OCI-LY1 (cell line): ENCODE data around the gene SH3BP1.

ENCODE experiments used
- H2AFZ ChIP-seq: fragments of 200-600 bp; sonication (generic), shearing (Covaris generic); 2 replicates; pipeline ENCODE4 v1.6.0; 2014; ENCODE audit warnings: antibody characterized with exemption, mild to moderate bottlenecking, low read length
- H3F3A ChIP-seq: fragments of 200-600 bp; sonication (generic), shearing (Covaris generic); 2 replicates; pipeline ENCODE4 v1.6.0; 2014; ENCODE audit warnings: mild to moderate bottlenecking, antibody characterized with exemption, low read length, moderate library complexity; ENCODE audit not compliant: insufficient read depth
- H3K27ac ChIP-seq: fragments of 200-600 bp; sonication (generic); 2 replicates; pipeline ENCODE4 v1.5.1; 2014; ENCODE audit warnings: low read length, mixed run types, mild to moderate bottlenecking, low read depth; ENCODE audit not compliant: poor library complexity, severe bottlenecking
- H3K27me3 ChIP-seq: fragments of 200-600 bp; sonication (generic); 2 replicates; pipeline ENCODE4 v1.6.0; 2014; ENCODE audit warnings: antibody characterized with exemption, mild to moderate bottlenecking, low read length, moderate library complexity; ENCODE audit not compliant: insufficient read depth
- H3K36me3 ChIP-seq: fragments of 200-600 bp; sonication (generic); 2 replicates; pipeline ENCODE4 v1.6.1; 2014; ENCODE audit warnings: mild to moderate bottlenecking, antibody characterized with exemption, low read length, moderate library complexity, mixed read lengths; ENCODE audit not compliant: insufficient read depth
- H3K4me1 ChIP-seq: fragments of 200-600 bp; sonication (generic); 2 replicates; pipeline ENCODE4 v1.5.1; 2014; ENCODE audit warnings: mild to moderate bottlenecking, low read length, moderate library complexity; ENCODE audit not compliant: insufficient read depth, severe bottlenecking
- H3K4me2 ChIP-seq: fragments of 200-600 bp; sonication (generic), shearing (Covaris generic); 2 replicates; pipeline ENCODE4 v1.6.1; 2014; ENCODE audit warnings: low read length
- H3K4me3 ChIP-seq: fragments of 200-600 bp; sonication (generic); 2 replicates; pipeline ENCODE4 v1.5.1; 2014; ENCODE audit warnings: low read length, low read depth, mild to moderate bottlenecking, mixed read lengths; ENCODE audit not compliant: poor library complexity, severe bottlenecking
- H3K79me2 ChIP-seq: fragments of 200-600 bp; shearing (Covaris generic); 2 replicates; pipeline ENCODE4 v1.6.1; 2016; ENCODE audit warnings: mixed run types, low read length, mixed read lengths; ENCODE audit not compliant: insufficient read depth
- H3K9ac ChIP-seq: fragments of 200-600 bp; sonication (generic), shearing (Covaris generic); 2 replicates; pipeline ENCODE4 v1.6.1; 2014; ENCODE audit warnings: mild to moderate bottlenecking, low read length, mixed read lengths
- H3K9me2 ChIP-seq: fragments of 200-600 bp; sonication (generic), shearing (Covaris generic); 2 replicates; pipeline ENCODE4 v1.6.1; 2014; ENCODE audit warnings: low read depth, mild to moderate bottlenecking, low read length, mixed read lengths
- H3K9me3 ChIP-seq: fragments of 200-600 bp; shearing (Covaris generic); 2 replicates; pipeline ENCODE4 v1.6.1; 2014; ENCODE audit warnings: low read length, mixed read lengths
- H4K20me1 ChIP-seq: fragments of 200-600 bp; sonication (generic), shearing (Covaris generic); 2 replicates; pipeline ENCODE4 v1.6.0; 2016; ENCODE audit warnings: mild to moderate bottlenecking, low read length; ENCODE audit not compliant: insufficient read depth
- EZH2 ChIP-seq: fragments of 200-600 bp; sonication (generic), shearing (Covaris generic); IDR thresholded peaks from 2 replicates; pipeline ENCODE4 v1.8.0; 2017; ENCODE audit warnings: borderline replicate concordance, mixed run types, mild to moderate bottlenecking, antibody characterized with exemption, low read length, moderate library complexity, mixed read lengths
- TF ChIP-seq, protein P1 (sequence below): fragments of 200-600 bp; sonication (generic), shearing (Covaris generic); IDR thresholded peaks from 2 replicates; pipeline ENCODE4 v1.5.1; 2017; ENCODE audit warnings: mild to moderate bottlenecking, antibody characterized with exemption, low read length, moderate library complexity, mixed read lengths

Gene SH3BP1

DNA sequence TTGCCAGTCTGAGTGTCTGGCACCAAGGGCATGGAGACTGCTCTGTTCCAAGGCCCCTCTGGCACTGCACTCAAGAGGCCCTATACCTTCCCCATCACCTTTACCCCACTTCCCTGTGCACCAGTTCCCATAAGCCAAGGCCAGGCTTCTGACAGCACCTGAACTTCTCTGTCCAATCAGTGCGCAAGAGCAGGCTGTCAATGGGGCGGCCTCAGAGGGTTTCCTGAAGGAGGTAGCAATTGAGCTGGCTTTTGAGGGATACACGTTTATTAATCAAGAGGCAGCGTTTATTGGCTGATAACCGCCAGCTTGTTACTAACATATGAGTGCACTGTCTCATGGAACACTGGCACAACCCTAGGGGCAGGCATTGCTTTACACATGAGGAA, 2.1 kb downstream of the SH3BP1 start:
- Histone ChIP-seq H4K20me1 (no peaks in the 10 kb centered on the region), H3K27me3 (no peaks in the 10 kb centered on the region), H3K27ac (peak overlapping the region; percentile 66), H3K36me3 (peaks cover 34% of the 10 kb centered on the region; the same call in 1 of the 2 replicates), H3K4me2 (peak overlapping the region; percentile 87; the same call in 1 of the 2 replicates), H3F3A (peaks cover 3% of the 10 kb centered on the region; the same call in 1 of the 2 replicates), H3K4me1 (peaks cover 20% of the 10 kb centered on the region), H3K79me2 (no peaks in the 10 kb centered on the region), H3K9me3 (no peaks in the 10 kb centered on the region), H2AFZ (no peak overlapping the region), H3K9ac (no peak overlapping the region), H3K9me2 (no peaks in the 10 kb centered on the region), H3K4me3 (no peak overlapping the region)
- TF ChIP-seq, protein P1, sequence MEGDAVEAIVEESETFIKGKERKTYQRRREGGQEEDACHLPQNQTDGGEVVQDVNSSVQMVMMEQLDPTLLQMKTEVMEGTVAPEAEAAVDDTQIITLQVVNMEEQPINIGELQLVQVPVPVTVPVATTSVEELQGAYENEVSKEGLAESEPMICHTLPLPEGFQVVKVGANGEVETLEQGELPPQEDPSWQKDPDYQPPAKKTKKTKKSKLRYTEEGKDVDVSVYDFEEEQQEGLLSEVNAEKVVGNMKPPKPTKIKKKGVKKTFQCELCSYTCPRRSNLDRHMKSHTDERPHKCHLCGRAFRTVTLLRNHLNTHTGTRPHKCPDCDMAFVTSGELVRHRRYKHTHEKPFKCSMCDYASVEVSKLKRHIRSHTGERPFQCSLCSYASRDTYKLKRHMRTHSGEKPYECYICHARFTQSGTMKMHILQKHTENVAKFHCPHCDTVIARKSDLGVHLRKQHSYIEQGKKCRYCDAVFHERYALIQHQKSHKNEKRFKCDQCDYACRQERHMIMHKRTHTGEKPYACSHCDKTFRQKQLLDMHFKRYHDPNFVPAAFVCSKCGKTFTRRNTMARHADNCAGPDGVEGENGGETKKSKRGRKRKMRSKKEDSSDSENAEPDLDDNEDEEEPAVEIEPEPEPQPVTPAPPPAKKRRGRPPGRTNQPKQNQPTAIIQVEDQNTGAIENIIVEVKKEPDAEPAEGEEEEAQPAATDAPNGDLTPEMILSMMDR = no peak
- TF ChIP-seq EZH2 = no peak

DNA sequence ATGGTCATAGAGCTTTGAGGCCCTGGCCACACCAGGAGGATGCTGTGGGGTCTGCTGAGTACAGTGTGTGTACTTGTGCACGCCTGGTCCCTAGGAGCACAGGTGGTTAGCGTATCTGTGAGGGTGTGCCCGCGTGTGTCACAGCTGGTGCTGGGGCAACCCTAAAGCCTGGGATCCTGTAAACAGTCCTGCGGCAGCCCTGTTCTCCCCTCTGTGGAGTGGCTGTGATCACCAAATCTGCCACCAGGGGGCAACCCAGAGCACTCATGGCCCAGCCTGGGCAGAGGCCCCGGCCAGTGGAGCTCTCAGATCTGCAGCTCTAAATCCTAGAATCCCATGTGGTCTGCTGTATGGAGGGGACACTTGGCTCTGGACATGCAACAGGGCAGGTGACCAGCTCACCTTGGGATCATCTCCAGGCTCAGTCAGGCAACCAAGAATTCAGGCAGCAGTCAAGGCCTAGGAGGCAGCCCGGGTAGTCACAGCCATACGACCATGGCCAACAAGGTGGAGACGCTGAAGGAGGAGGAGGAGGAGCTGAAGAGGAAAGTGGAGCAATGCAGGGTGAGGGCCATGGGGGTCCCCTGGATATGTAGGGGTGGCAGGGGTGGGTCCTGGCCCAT, 3.9 kb downstream of the SH3BP1 start:
- H3K4me3 ChIP-seq = no peak overlapping the region
- no peaks in the 10 kb centered on the region for H3K9me2 ChIP-seq
- H2AFZ ChIP-seq = no peak overlapping the region
- TF ChIP-seq, protein P1 = peak; percentile 93
- TF ChIP-seq EZH2 = no peak
- H3K4me1 ChIP-seq = peaks cover 19% of the 10 kb centered on the region
- peaks cover 48% of the 10 kb centered on the region for H3K36me3 ChIP-seq
- H3K27ac ChIP-seq = no peak overlapping the region
- no peaks in the 10 kb centered on the region for H3K27me3 ChIP-seq
- no peaks in the 10 kb centered on the region for H3K79me2 ChIP-seq
- H3K9me3 ChIP-seq = no peaks in the 10 kb centered on the region
- no peak overlapping the region; the same call in 1 of the 2 replicates for H3K9ac ChIP-seq
- no peak overlapping the region for H3K4me2 ChIP-seq
- peaks cover 3% of the 10 kb centered on the region; the same call in 1 of the 2 replicates for H3F3A ChIP-seq
- H4K20me1 ChIP-seq = no peaks in the 10 kb centered on the region

DNA sequence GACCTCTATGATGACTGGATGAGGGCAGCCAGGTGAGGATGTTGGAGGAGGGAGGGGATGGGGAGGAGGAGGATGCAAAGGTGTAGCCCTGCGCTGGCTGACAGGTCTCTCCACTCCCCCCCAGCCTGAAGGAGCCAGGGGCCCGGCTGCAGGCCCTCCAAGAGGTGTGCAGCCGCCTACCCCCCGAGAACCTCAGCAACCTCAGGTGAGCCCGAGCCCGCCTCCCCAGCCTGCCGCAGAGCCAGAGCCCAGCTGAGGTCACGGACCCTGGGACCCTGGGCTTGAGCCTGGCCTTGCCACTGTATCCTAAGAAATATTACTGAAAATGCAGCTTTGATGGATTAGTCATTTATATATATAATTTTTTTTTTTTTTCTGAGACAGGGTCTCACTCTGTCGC, 7.8 kb downstream of the SH3BP1 start:
- TF ChIP-seq, protein P1 = no peak
- no peak for TF ChIP-seq EZH2

More for the DNA sequence above, 7.8 kb downstream of the SH3BP1 start:
- Histone ChIP-seq H3K9me3 (no peaks in the 10 kb centered on the region), H4K20me1 (no peaks in the 10 kb centered on the region), H3K9ac (no peak overlapping the region), H3F3A (no peaks in the 10 kb centered on the region), H3K4me3 (no peak overlapping the region), H3K27me3 (no peaks in the 10 kb centered on the region), H2AFZ (no peak overlapping the region), H3K27ac (no peak overlapping the region), H3K79me2 (no peaks in the 10 kb centered on the region), H3K9me2 (no peaks in the 10 kb centered on the region), H3K4me2 (no peak overlapping the region), H3K4me1 (no peaks in the 10 kb centered on the region), H3K36me3 (peaks cover 76% of the 10 kb centered on the region)
